Coronary artery (tissue), 2 donors: Measurements from ENCODE around the gene DIP2C.

Experiments
- DNase-seq: peaks from one replicate; pipeline ENCODE4 v3.0.0-alpha.2; 2017; ENCODE audit warnings: low spot score
- H3K27ac ChIP-seq, 2 donors: fragments of 200-600 bp; sonication (generic); one replicate each; pipeline ENCODE4 v1.5.1; 2016 to 2019
- H3K4me3 ChIP-seq: fragments of 200-600 bp; sonication (generic); 2 replicates; pipeline ENCODE4 v1.5.1; 2016; ENCODE audit warnings: mild to moderate bottlenecking, moderate library complexity
- TF ChIP-seq, protein P1 (sequence below): fragments of 200-600 bp; sonication (generic); IDR thresholded peaks from one replicate; pipeline ENCODE4 v1.5.1; 2019; ENCODE audit warnings: antibody characterized with exemption

Gene DIP2C

GRCh38 chr10:551373-552252 lies 137.9 kb downstream of the DIP2C start:
- TF ChIP-seq, protein P1, sequence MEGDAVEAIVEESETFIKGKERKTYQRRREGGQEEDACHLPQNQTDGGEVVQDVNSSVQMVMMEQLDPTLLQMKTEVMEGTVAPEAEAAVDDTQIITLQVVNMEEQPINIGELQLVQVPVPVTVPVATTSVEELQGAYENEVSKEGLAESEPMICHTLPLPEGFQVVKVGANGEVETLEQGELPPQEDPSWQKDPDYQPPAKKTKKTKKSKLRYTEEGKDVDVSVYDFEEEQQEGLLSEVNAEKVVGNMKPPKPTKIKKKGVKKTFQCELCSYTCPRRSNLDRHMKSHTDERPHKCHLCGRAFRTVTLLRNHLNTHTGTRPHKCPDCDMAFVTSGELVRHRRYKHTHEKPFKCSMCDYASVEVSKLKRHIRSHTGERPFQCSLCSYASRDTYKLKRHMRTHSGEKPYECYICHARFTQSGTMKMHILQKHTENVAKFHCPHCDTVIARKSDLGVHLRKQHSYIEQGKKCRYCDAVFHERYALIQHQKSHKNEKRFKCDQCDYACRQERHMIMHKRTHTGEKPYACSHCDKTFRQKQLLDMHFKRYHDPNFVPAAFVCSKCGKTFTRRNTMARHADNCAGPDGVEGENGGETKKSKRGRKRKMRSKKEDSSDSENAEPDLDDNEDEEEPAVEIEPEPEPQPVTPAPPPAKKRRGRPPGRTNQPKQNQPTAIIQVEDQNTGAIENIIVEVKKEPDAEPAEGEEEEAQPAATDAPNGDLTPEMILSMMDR = no peak
- Histone ChIP-seq H3K4me3 (no peak overlapping the region), H3K27ac (no peak overlapping the region)
- DNase-seq = no peak

GRCh38 chr10:550665-551372 lies 138.6 kb downstream of the DIP2C start:
- H3K4me3 ChIP-seq = no peak overlapping the region
- TF ChIP-seq, protein P1 = no peak
- H3K27ac ChIP-seq = no peak overlapping the region
- no peak for DNase-seq

GRCh38 chr10:549391-549790 lies 140.1 kb downstream of the DIP2C start:
- H3K4me3 ChIP-seq = no peak overlapping the region
- peak; percentile 29 for DNase-seq
- H3K27ac ChIP-seq = no peak overlapping the region
- TF ChIP-seq, protein P1 = no peak

GRCh38 chr10:548238-548901 lies 141.1 kb downstream of the DIP2C start:
- peak; percentile 36 for DNase-seq

DNA sequence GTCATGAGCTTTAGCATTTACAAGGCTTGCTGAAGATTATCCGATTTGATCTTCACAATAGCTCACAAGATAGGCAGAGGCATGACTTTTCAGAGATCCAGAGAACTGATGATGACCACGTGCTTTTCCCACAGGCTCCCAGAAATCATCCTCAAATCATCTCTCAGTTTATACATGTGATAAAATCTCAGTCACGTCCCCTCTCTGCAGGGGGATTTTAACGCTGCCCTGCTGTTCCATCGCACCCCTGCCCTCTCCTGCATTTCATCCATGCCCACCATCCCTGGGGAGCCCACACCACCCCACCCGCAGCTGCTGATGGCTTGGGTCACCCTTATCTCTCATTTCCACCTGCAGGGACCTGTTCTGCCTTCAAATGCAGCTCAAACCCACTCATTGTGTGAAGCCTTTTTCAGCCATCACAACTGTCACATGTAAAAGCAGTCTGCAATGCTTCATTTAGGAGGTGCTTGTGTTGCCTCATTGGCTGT lies 141.8 kb downstream of the DIP2C start:
- Histone ChIP-seq H3K4me3 (no peak overlapping the region), H3K27ac (no peak overlapping the region)
- DNase-seq = no peak
- TF ChIP-seq, protein P1 = no peak

More at GRCh38 chr10:548238-548901, 141.1 kb downstream of the DIP2C start:
- TF ChIP-seq, protein P1 = no peak
- Histone ChIP-seq H3K4me3 (no peak overlapping the region), H3K27ac (no peak overlapping the region)

GRCh38 chr10:546971-547590 lies 142.4 kb downstream of the DIP2C start:
- H3K27ac ChIP-seq = no peak overlapping the region
- DNase-seq = peak; percentile 21

More at GRCh38 chr10:546971-547590, 142.4 kb downstream of the DIP2C start:
- no peak overlapping the region for H3K4me3 ChIP-seq
- TF ChIP-seq, protein P1 = no peak
